NOMO-1 treated with dmso at 0.1 percent for 144 hours (cell line): ENCODE results near the gene FANCG.

ENCODE experiments used
- DNase-seq: peaks from one replicate; lab custom pipeline; 2025; ENCODE audit not compliant: unreplicated experiment; lab: John Stamatoyannopoulos, UW

FANCG gene

GRCh38 chr9:35079426-35080341 lies at the start of gene FANCG:
Gene FANCG (minus strand): TSS chr9:35079942. CDS start chr9:35079524, 418 bp downstream.
- peak; percentile 95 for DNase-seq

GRCh38 chr9:35116898-35117551 lies 37.3 kb upstream of the FANCG start:
- peak; percentile 87 for DNase-seq

GRCh38 chr9:35116539-35116897 lies 36.8 kb upstream of the FANCG start:
- DNase-seq = no peak

- peak; percentile 100 for DNase-seq
Measured at GRCh38 chr9:35115680-35116538, 36.2 kb upstream of the FANCG start, which contains the start of gene ATOSB. Gene ATOSB (minus strand): TSS chr9:35115862. CDS start chr9:35108274, 7,588 bp downstream.

- DNase-seq = peak; percentile 86
Measured at GRCh38 chr9:35114840-35115628, 35.3 kb upstream of the FANCG start.

GRCh38 chr9:35114113-35114839 lies 34.5 kb upstream of the FANCG start:
- peak; percentile 91 for DNase-seq

GRCh38 chr9:35112257-35113020 lies 32.7 kb upstream of the FANCG start:
- DNase-seq = peak; percentile 10

- peak; percentile 98 for DNase-seq
Measured at GRCh38 chr9:35111001-35111933, 31.5 kb upstream of the FANCG start.

- DNase-seq = no peak
Measured at GRCh38 chr9:35110327-35110761, 30.6 kb upstream of the FANCG start.

GRCh38 chr9:35108946-35109575 lies 29.3 kb upstream of the FANCG start:
- no peak for DNase-seq

GRCh38 chr9:35108461-35108860 lies 28.7 kb upstream of the FANCG start:
- no peak for DNase-seq

GRCh38 chr9:35107297-35108290 lies 27.9 kb upstream of the FANCG start:
- DNase-seq = no peak

- no peak for DNase-seq
Measured at GRCh38 chr9:35106343-35106730, 26.6 kb upstream of the FANCG start.

- DNase-seq = no peak
Measured at GRCh38 chr9:35105571-35106342, 26.0 kb upstream of the FANCG start.

GRCh38 chr9:35105126-35105525 lies 25.4 kb upstream of the FANCG start:
- DNase-seq = no peak
